GM10248 (cell line): ENCODE data around the gene RLF.
"Not testable (repeated sequence)": the region's sequence is repeated elsewhere in the genome, so short reads cannot be mapped to it uniquely, and the experiment has no call there.

Source experiments
- CTCF ChIA-PET: fragments of 300-600 bp; sonication (Branson Sonifier 250); formaldehyde crosslinking; extraction: SDS; loops from one replicate; lab custom pipeline; 2021; ENCODE audit warnings: antibody characterized with exemption; lab: Yijun Ruan, JAX
- POLR2A ChIA-PET: fragments of 350-650 bp; sonication (Branson Sonifier 250); formaldehyde crosslinking; extraction: SDS; loops from one replicate; lab custom pipeline; 2020; ENCODE audit warnings: antibody characterized with exemption; lab: Yijun Ruan, JAX
- DNase-seq: peaks from one replicate; pipeline ENCODE4 v3.0.0; 2012; ENCODE audit errors: extremely low spot score
- CTCF ChIP-seq: IDR thresholded peaks from 2 replicates; pipeline ENCODE4 v1.5.1; 2012; ENCODE audit warnings: mild to moderate bottlenecking, low read depth; ENCODE audit errors: extremely low read depth, missing control alignments, control extremely low read depth

Gene RLF

GRCh38 chr1:40178200-40178599, 17.0 kb downstream of the RLF start:
- TF ChIP-seq CTCF = no peak
- ChIA-PET POLR2A (interaction anchor here (0.5 kb wide), 1 partner anchor 103 kb away, joined by 6 read pairs; no protein-coding TSS in a partner anchor), CTCF (interaction anchor here (0.6 to 1.5 kb wide), 5 partner anchors 8 to 226 kb away, joined by 3 to 4 read pairs (median 3); no protein-coding TSS in a partner anchor)
- no peak for DNase-seq

- TF ChIP-seq CTCF = no peak
- no peak for DNase-seq
- ChIA-PET CTCF (interaction anchor here (1.5 kb wide), 1 partner anchor 225 kb away, joined by 4 read pairs; no protein-coding TSS in a partner anchor), POLR2A (no interaction called here)
Observed at GRCh38 chr1:40179496-40180089, 18.4 kb downstream of the RLF start.

GRCh38 chr1:40183055-40183710, 22.0 kb downstream of the RLF start:
- peak; percentile 47 for TF ChIP-seq CTCF
- DNase-seq = no peak
- POLR2A ChIA-PET = no interaction called here
- CTCF ChIA-PET = interaction anchor here (0.7 to 4.7 kb wide), 13 partner anchors 8 to 264 kb away, joined by 3 to 33 read pairs (median 5); partner anchors contain the start of gene RLF

- no peak for DNase-seq
- no peak for TF ChIP-seq CTCF
- ChIA-PET POLR2A (no interaction called here), CTCF (interaction anchor here (1.0 to 4.7 kb wide), 9 partner anchors 7 to 265 kb away, joined by 3 to 33 read pairs (median 10); partner anchors contain the start of gene RLF)
Observed at GRCh38 chr1:40184193-40184592, 23.0 kb downstream of the RLF start.

- DNase-seq = peak; percentile 76
- ChIA-PET CTCF (interaction anchor here (0.9 to 4.7 kb wide), 6 partner anchors 8 to 213 kb away, joined by 3 to 33 read pairs (median 3); no protein-coding TSS in a partner anchor), POLR2A (interaction anchor here (0.6 to 1.2 kb wide), 2 partner anchors 18 to 40 kb away, joined by 3 read pairs; no protein-coding TSS in a partner anchor)
- no peak for TF ChIP-seq CTCF
Observed at GRCh38 chr1:40185951-40186864, 25.0 kb downstream of the RLF start.

GRCh38 chr1:40187399-40187798, 26.2 kb downstream of the RLF start:
- TF ChIP-seq CTCF = no peak
- POLR2A ChIA-PET = no interaction called here
- CTCF ChIA-PET = interaction anchor here (1.4 kb wide), 1 partner anchor 18 kb away, joined by 4 read pairs; no protein-coding TSS in a partner anchor
- no peak for DNase-seq

- DNase-seq, POLR2A ChIA-PET: not testable (repeated sequence)
- CTCF ChIA-PET = interaction anchor here (1.4 kb wide), 1 partner anchor 43 kb away, joined by 3 read pairs; no protein-coding TSS in a partner anchor
Observed at GRCh38 chr1:40194639-40195038, 33.5 kb downstream of the RLF start.
